ENCODE measurements around the gene SH3GL1.

SH3GL1 gene

GRCh38 chr19:4431808-4432674 is 31.7 kb upstream of the SH3GL1 start:
- no peak for DNase-seq (ENCODE audit: low read depth)

- no peak for DNase-seq (ENCODE audit: low read depth)
Measured at GRCh38 chr19:4431296-4431695, 30.9 kb upstream of the SH3GL1 start.

GRCh38 chr19:4430760-4431159 is 30.4 kb upstream of the SH3GL1 start:
- no peak for DNase-seq (ENCODE audit: low read depth)

DNA sequence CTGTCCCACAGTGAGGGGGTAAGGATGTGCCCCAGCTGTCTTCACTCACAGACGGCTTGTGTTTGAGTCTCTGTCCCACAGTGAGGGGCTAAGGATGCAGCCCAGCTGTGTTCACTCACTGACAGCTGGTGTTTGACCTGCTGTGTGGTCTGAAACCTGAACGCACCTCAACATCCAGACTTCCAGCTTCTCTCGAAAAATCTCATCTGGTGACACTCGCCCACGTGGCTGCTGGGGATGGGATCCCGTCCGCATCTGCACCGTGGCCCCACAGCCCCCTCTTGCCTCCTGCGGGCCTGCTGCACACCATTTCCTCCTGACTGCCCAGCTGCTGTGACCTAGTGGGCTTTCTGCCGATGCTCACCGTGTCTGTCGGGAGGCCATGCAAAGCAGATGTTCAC is 29.4 kb upstream of the SH3GL1 start:
- no peak for DNase-seq (ENCODE audit: low read depth)

- DNase-seq (ENCODE audit: low read depth) = no peak
Measured at GRCh38 chr19:4429256-4429655, 28.9 kb upstream of the SH3GL1 start.

DNA sequence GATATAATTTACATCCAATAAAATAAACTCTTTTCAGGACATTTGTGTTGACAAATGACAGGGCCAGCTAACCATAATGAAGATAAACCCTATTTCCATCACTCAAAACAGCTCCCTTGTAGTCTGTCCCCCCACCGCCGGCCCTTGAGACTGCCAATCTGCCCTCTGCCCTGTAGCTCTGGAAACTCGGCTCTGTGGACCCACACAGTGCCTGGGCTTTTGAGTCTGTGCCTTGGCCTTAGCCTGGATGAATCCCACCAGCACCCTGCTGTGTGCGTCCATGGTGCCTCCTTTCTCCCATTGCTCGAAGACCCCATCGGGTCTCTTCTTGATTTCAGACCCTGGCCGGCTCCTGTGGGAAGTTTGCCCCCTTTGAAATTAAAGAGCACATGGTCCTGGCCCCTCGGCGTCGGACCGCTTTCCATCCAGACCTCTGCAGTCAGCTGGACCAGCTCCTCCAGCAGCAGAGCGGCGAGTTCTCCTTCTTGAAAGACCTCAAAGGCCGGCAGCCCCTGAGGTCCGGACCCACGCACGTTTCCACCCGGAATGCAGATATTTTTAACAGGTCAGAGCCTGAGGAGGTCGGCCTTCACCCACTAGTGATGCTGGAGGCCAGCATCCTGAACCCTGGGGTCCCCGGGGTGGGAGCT is 28.1 kb upstream of the SH3GL1 start:
- DNase-seq (ENCODE audit: low read depth) = no peak

DNA sequence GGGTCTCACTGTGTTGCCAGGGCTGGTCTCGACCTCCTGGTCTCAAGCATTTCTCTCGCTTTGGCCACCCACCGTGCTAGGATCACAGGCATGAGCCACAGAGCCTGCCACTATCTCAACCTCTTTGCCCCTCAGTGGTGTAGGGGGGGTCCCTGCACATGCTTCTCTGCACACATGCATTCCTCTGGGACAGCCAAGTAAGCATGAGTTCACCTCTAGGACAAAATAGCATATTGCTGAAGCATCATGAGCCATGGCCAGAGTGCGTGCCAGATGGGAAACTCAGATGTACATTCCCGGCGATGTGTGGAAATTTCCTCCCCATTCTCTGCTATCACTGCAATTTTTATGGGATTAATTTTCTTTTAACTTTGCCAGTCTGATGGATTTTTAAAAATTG is 25.2 kb upstream of the SH3GL1 start:
- DNase-seq (ENCODE audit: low read depth) = no peak

- no peak for DNase-seq (ENCODE audit: low read depth)
Measured at GRCh38 chr19:4423416-4424126, 23.2 kb upstream of the SH3GL1 start.

DNA sequence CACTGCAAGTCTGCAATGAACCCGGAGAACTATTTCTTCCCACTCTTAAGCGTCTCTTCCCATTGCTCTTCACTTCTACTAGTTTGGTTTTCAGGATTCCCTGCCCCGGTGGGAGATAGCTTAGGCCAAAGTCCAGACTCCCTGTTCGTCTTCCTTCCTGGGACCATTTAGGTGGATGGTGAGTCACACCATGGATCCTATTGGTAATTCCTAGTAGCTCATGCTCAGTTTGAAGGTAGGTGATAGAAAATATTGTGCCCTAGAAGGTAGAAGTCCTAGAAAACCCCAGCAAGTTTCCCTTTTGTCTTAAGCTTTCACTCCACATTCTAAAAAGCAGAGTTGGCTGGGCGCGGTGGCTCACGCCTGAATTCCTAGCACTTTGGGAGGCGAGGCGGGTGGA is 15.9 kb upstream of the SH3GL1 start:
- no peak for DNase-seq (ENCODE audit: low read depth)

GRCh38 chr19:4415352-4415751 is 15.0 kb upstream of the SH3GL1 start:
- no peak for DNase-seq (ENCODE audit: low read depth)

- DNase-seq (ENCODE audit: low read depth) = no peak
Measured at GRCh38 chr19:4414800-4415321, 14.5 kb upstream of the SH3GL1 start.

GRCh38 chr19:4414144-4414799 is 13.9 kb upstream of the SH3GL1 start:
- DNase-seq (ENCODE audit: low read depth) = no peak

- no peak for DNase-seq (ENCODE audit: low read depth)
Measured at GRCh38 chr19:4413588-4413987, 13.2 kb upstream of the SH3GL1 start.

- DNase-seq (ENCODE audit: low read depth) = no peak
Measured at GRCh38 chr19:4409123-4409933, 9.0 kb upstream of the SH3GL1 start.

DNA sequence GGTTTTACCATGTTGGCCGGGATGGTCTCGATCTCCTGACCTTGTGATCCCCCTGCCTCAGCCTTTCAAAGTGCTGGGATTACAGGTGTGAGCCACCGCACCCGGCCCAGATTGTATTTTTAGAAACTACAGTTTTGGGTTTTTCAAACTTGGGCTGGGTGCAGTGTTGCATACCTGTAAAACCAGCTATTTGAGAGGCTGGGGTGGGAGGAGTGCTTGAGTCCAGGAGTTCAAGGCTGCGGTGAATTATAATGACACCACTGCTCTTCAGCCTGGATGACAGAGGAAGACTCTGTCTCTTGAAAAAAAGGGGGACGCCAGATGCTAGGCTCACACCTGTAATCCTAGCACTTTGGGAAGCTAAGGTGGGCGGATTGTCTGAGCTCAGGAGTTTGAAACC is 6.3 kb upstream of the SH3GL1 start:
- DNase-seq (ENCODE audit: low read depth) = no peak

- no peak for DNase-seq (ENCODE audit: low read depth)
Measured at GRCh38 chr19:4405977-4406376, 5.6 kb upstream of the SH3GL1 start.

- no peak for DNase-seq (ENCODE audit: low read depth)
Measured at GRCh38 chr19:4403005-4403761, 2.8 kb upstream of the SH3GL1 start.

- DNase-seq (ENCODE audit: low read depth) = peak; percentile 98
Measured at GRCh38 chr19:4402171-4403004, 2.0 kb upstream of the SH3GL1 start, which contains the start of gene CHAF1A. TSS of gene CHAF1A (plus strand) at chr19:4402640. CDS start at chr19:4402763, 123 bp downstream.

DNA sequence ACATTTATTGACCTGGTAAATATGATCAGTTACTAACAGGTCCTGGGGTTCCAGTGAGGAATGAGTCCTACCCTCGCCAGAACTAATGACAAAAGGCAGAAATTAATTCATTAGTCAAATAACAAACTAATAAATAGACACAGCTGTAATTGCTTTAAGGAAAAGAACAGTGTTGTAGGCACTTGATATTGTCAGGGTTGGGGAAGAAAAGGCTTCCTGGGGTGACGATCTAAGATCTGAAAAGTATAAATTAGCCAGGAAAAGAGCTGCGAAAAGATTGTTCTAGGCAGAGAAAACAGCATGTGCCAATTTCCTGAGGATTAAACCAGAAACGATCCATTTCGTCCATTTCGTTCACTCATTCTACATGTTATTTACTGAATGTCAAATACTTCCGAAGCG is 1.4 kb upstream of the SH3GL1 start:
- DNase-seq (ENCODE audit: low read depth) = no peak

GRCh38 chr19:4399812-4400134 is 574 bp downstream of the SH3GL1 start:
- no peak for DNase-seq (ENCODE audit: low read depth)
